Large intestine (tissue), 3 donors: Measurements from ENCODE around the gene RPL36AL. TPM values are rescaled to one million over a fixed set of nuclear protein-coding genes. Genes with fewer than 3 reads are reported as not detected.

Experiments used
- DNase-seq, 2 donors: peaks; one replicate each; pipeline versions ENCODE4 v3.0.0 to v3.0.0-alpha.2; 2013
- H3K27ac ChIP-seq: one replicate; pipeline ENCODE4 v1.5.1; 2013; ENCODE audit warnings: low read length
- H3K27me3 ChIP-seq: 2 replicates; pipeline ENCODE4 v1.6.1; 2013; ENCODE audit warnings: low read length; ENCODE audit not compliant: control insufficient read depth, insufficient read depth
- H3K36me3 ChIP-seq: 2 replicates; pipeline ENCODE4 v1.6.1; 2013; ENCODE audit warnings: low read length; ENCODE audit not compliant: control insufficient read depth, insufficient read depth
- H3K4me1 ChIP-seq: one replicate; pipeline ENCODE4 v1.6.1; 2013; ENCODE audit warnings: low read length; ENCODE audit not compliant: control insufficient read depth, insufficient read depth
- H3K4me3 ChIP-seq: one replicate; pipeline ENCODE4 v1.5.1; 2013; ENCODE audit warnings: low read length
- H3K9me3 ChIP-seq: one replicate; pipeline ENCODE4 v1.6.1; 2013; ENCODE audit warnings: mild to moderate bottlenecking, low read depth, low read length, moderate library complexity; ENCODE audit not compliant: control insufficient read depth
- WGBS: methylation state at CpG from one replicate; pipeline ENCODE4 v1.1.5; 2013; ENCODE audit warnings: low lambda C conversion rate; ENCODE audit not compliant: insufficient coverage; 5-methylcytosine and 5-hydroxymethylcytosine counted together
- polyA plus RNA-seq: library from polyadenylated mRNA; unstranded; fragments of 120-200 nt; gene quantifications from one replicate; pipeline ENCODE4 v1.2.1, GENCODE V29; 2013

Gene RPL36AL
- polyA plus RNA-seq, 1 donor: 319 TPM

DNA sequence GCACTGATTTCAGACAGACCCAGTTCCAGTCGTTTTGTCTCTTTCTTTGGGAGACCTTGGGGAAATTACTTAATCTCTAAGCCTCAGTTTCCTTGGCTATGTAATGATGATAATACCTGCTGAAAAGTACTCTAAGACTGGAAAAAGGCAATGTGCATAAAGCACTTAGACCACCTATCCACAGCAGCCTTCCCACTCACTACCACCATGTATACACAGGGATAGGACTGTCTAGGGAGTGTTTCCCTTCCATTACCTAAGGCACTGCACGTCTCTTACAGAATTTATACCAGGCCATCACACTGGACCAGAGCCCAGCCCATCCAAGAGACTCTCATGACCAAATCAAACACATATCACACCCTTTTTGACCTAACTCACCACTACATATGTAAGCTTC is 40.6 kb downstream of the RPL36AL start:
- H3K9me3 ChIP-seq: no peaks in the 10 kb centered on the region
- H3K4me1 ChIP-seq: peaks cover 9% of the 10 kb centered on the region
- H3K4me3 ChIP-seq: no peak overlapping the region
- no CpG with 5 or more reads among the region's 2 CpGs for WGBS
- H3K27me3 ChIP-seq: no peaks in the 10 kb centered on the region
- no peak overlapping the region for H3K27ac ChIP-seq
- H3K36me3 ChIP-seq: peaks cover 43% of the 10 kb centered on the region
- no peak for DNase-seq

DNA sequence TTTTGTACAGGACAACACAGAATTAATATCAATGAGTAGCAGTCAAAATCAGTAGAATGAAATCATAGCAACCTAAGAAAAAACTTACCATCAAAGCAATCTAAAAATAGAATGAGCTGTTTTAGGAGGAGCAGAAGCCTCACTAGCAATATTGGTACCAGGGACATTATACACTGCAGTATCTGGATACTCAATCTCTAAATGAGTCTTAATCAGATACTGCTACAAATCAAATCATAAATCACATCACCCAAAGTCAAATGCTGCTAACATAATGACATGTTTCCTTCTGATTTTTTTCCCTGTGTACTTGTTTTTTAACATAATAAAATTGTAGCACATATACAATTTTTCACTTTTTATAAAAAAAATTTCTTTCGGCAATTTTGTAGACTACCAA is 42.3 kb downstream of the RPL36AL start:
- DNase-seq: no peak
- H3K9me3 ChIP-seq: no peaks in the 10 kb centered on the region
- H3K27ac ChIP-seq: no peak overlapping the region
- H3K36me3 ChIP-seq: peaks cover 29% of the 10 kb centered on the region
- no CpG with 5 or more reads among the region's 1 CpG for WGBS
- H3K4me1 ChIP-seq: no peaks in the 10 kb centered on the region
- no peak overlapping the region for H3K4me3 ChIP-seq
- no peaks in the 10 kb centered on the region for H3K27me3 ChIP-seq

DNA sequence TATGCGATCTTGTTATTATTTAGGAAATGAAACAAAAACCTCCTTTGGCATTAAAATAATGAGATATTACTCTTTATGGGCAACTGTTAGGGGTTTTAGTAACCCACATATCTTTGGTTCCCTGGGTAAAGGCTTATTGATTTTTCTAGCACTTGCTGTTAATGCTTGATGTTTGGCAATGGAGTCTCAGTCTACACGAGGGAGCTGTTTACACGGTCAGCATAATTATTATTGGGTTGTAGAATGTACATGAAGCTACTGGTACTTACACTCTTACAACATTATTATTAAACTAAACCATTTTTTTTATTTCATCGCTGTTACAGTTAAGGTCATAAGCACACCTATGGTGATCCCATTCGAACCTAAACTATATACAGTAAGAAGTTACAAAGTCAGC is 46.4 kb downstream of the RPL36AL start:
- Histone ChIP-seq H3K9me3 (no peaks in the 10 kb centered on the region), H3K4me1 (no peaks in the 10 kb centered on the region), H3K4me3 (no peak overlapping the region), H3K27ac (no peak overlapping the region), H3K36me3 (peaks cover 13% of the 10 kb centered on the region), H3K27me3 (no peaks in the 10 kb centered on the region)
- DNase-seq: no peak
- WGBS: 100% methylated on average over 2 of the region's 5 CpGs

DNA sequence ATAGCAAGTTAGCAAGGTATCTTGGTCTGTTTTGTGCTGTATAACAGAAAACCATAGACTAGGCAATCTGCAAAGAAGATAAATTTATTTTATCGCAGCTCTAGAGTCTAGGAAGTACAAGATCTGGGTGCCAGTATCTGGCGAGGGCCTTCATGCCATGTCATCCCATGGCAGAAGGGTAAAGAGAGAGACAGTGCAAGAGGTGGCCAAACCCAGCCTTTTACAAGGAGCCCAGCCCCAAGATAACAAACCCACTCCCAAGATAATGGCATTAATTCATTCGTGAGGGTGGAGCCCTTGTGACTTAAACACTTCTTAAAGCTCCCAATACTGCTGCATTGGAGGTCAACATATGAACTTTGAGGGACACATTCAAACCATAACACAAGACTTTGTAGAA is 51.1 kb downstream of the RPL36AL start:
- H3K4me1 ChIP-seq: no peaks in the 10 kb centered on the region
- no peaks in the 10 kb centered on the region for H3K27me3 ChIP-seq
- no peaks in the 10 kb centered on the region for H3K36me3 ChIP-seq
- H3K9me3 ChIP-seq: no peaks in the 10 kb centered on the region
- no peak overlapping the region for H3K4me3 ChIP-seq
- no peak for DNase-seq
- WGBS: no CpG with 5 or more reads among the region's 3 CpGs
- no peak overlapping the region for H3K27ac ChIP-seq

Other genes with a start within 250 kb of the RPL36AL start
- 4,019 TPM for gene RPS29, start 34.2 kb downstream of the RPL36AL start, polyA plus RNA-seq
- 13.4 TPM for gene LRR1, start 21.7 kb downstream of the RPL36AL start, polyA plus RNA-seq
- 50.9 TPM for gene MGAT2, start 173 bp upstream of the RPL36AL start, polyA plus RNA-seq
- 12.2 TPM for gene DNAAF2, start 14.6 kb upstream of the RPL36AL start, polyA plus RNA-seq
- gene POLE2, start 67.6 kb upstream of the RPL36AL start, polyA plus RNA-seq: 11.3 TPM
- 4.9 TPM for gene KLHDC1, start 72.5 kb upstream of the RPL36AL start, polyA plus RNA-seq
- gene KLHDC2, start 147.5 kb upstream of the RPL36AL start, polyA plus RNA-seq: 113 TPM
- 49.6 TPM for gene NEMF, start 232.2 kb upstream of the RPL36AL start, polyA plus RNA-seq